WTC11 (cell line): Measurements from ENCODE around the gene IGLL1. TPM values are rescaled to one million over a fixed set of nuclear protein-coding genes. Genes with fewer than 3 reads are reported as not detected.

Experiments used
- ATAC-seq: fragments of 200-7000 bp; cut with Tn5 transposase; 2 replicates; pipeline ENCODE4 v1.10.0; 2021; ENCODE audit warnings: mild to moderate bottlenecking, moderate library complexity
- CTCF ChIA-PET: fragments of 300-600 bp; sonication (Branson Sonifier 250); formaldehyde crosslinking; loops from one replicate; lab custom pipeline; 2021; ENCODE audit warnings: antibody characterized with exemption; lab: Charles Lee
- POLR2A ChIA-PET: fragments of 350-600 bp; sonication (Branson Sonifier 250); formaldehyde crosslinking; loops from one replicate; lab custom pipeline; 2021; ENCODE audit warnings: antibody characterized with exemption; lab: Charles Lee
- DNase-seq: peaks from one replicate; pipeline ENCODE4 v3.0.0; 2021; ENCODE audit warnings: low spot score
- H3K27ac Mint-ChIP-seq: 2 replicates; pipeline ENCODE4 v1.8.0; 2021; ENCODE audit warnings: mixed read lengths
- H3K27me3 Mint-ChIP-seq: 2 replicates; pipeline ENCODE4 v1.8.0; 2021; ENCODE audit warnings: low read depth, mild to moderate bottlenecking, moderate library complexity, mixed read lengths
- H3K36me3 Mint-ChIP-seq: 2 replicates; pipeline ENCODE4 v1.8.0; 2021; ENCODE audit warnings: mixed read lengths
- H3K4me1 Mint-ChIP-seq: 2 replicates; pipeline ENCODE4 v1.8.0; 2022; ENCODE audit warnings: mixed read lengths
- H3K4me3 Mint-ChIP-seq: 2 replicates; pipeline ENCODE4 v1.8.0; 2021; ENCODE audit warnings: mild to moderate bottlenecking, moderate library complexity, mixed read lengths
- H3K9me3 Mint-ChIP-seq: 2 replicates; pipeline ENCODE4 v1.8.0; 2021; ENCODE audit warnings: mixed read lengths
- CBFB ChIP-seq: sonication (generic); formaldehyde crosslinking; IDR thresholded peaks from 2 replicates; pipeline ENCODE4 v1.8.1; 2022; ENCODE audit warnings: mild to moderate bottlenecking, low read depth, missing genetic modification reagents
- EMX1 ChIP-seq: fragments of 250-450 bp; sonication (Bioruptor Pico); IDR thresholded peaks from 2 replicates; pipeline ENCODE4 v1.8.0; 2021; ENCODE audit warnings: mild to moderate bottlenecking
- ETV6 ChIP-seq: sonication (generic); formaldehyde crosslinking; IDR thresholded peaks from 2 replicates; pipeline ENCODE4 v1.8.1; 2022; ENCODE audit warnings: mild to moderate bottlenecking, missing genetic modification reagents
- GABPB1 ChIP-seq: sonication (generic); formaldehyde crosslinking; IDR thresholded peaks from 2 replicates; pipeline ENCODE4 v1.8.1; 2023; ENCODE audit warnings: mild to moderate bottlenecking, missing genetic modification reagents
- GRHL2 ChIP-seq: fragments of 250-450 bp; sonication (Bioruptor Pico); IDR thresholded peaks from 2 replicates; pipeline ENCODE4 v1.8.0; 2022; ENCODE audit warnings: mild to moderate bottlenecking, moderate library complexity; ENCODE audit not compliant: insufficient replicate concordance, severe bottlenecking
- NR1H2 ChIP-seq: sonication (generic); formaldehyde crosslinking; IDR thresholded peaks from 2 replicates; pipeline ENCODE4 v1.9.0; 2021; ENCODE audit warnings: mild to moderate bottlenecking, moderate library complexity, missing genetic modification reagents
- RORB ChIP-seq: fragments of 250-450 bp; sonication (Bioruptor Pico); IDR thresholded peaks from 2 replicates; pipeline ENCODE4 v1.9.0; 2021; ENCODE audit warnings: mild to moderate bottlenecking
- SMAD3 ChIP-seq: sonication (generic); formaldehyde crosslinking; IDR thresholded peaks from 2 replicates; pipeline ENCODE4 v1.8.0; 2022; ENCODE audit warnings: missing genetic modification reagents, mild to moderate bottlenecking, borderline replicate concordance
- TEAD4 ChIP-seq: sonication (generic); formaldehyde crosslinking; IDR thresholded peaks from 2 replicates; pipeline ENCODE4 v1.8.0; 2022; ENCODE audit warnings: mild to moderate bottlenecking, missing genetic modification reagents
- ZNF317 ChIP-seq: sonication (generic); formaldehyde crosslinking; IDR thresholded peaks from 2 replicates; pipeline ENCODE4 v1.8.1; 2023; ENCODE audit warnings: low read depth, mild to moderate bottlenecking, moderate library complexity, missing genetic modification reagents, borderline replicate concordance
- ZNF416 ChIP-seq: fragments of 250-450 bp; sonication (Bioruptor Pico); IDR thresholded peaks from 2 replicates; pipeline ENCODE4 v1.9.0; 2021; ENCODE audit warnings: mild to moderate bottlenecking, inconsistent platforms
- total RNA-seq: library from RNA; stranded (reverse); gene quantifications from 3 replicates; pipeline ENCODE4 v1.2.3, GENCODE V29; 2021
- TF ChIP-seq, protein P1 (sequence below): sonication (generic); formaldehyde crosslinking; IDR thresholded peaks from 2 replicates; pipeline ENCODE4 v1.8.1; 2023; ENCODE audit warnings: mild to moderate bottlenecking, missing genetic modification reagents, moderate library complexity
- TF ChIP-seq, protein P2 (sequence below): fragments of 250-450 bp; sonication (Bioruptor Pico); IDR thresholded peaks from 2 replicates; pipeline ENCODE4 v1.9.0; 2021; ENCODE audit warnings: mild to moderate bottlenecking
- TF ChIP-seq, protein P3 (sequence below): fragments of 250-450 bp; sonication (Bioruptor Pico); IDR thresholded peaks from 2 replicates; pipeline ENCODE4 v1.8.0; 2021; ENCODE audit warnings: mild to moderate bottlenecking
- TF ChIP-seq, protein P4 (sequence below): sonication (generic); formaldehyde crosslinking; IDR thresholded peaks from 2 replicates; pipeline ENCODE4 v1.8.1; 2022; ENCODE audit warnings: low read depth, mild to moderate bottlenecking, moderate library complexity, missing genetic modification reagents, borderline replicate concordance
- TF ChIP-seq, protein P5 (sequence below): sonication (generic); formaldehyde crosslinking; conservative IDR thresholded peaks from 2 replicates; pipeline ENCODE4 v1.8.1; 2023; ENCODE audit warnings: mild to moderate bottlenecking, low read depth, missing genetic modification reagents, moderate library complexity
- TF ChIP-seq, protein P6 (sequence below): fragments of 250-450 bp; sonication (Bioruptor Pico); IDR thresholded peaks from 2 replicates; pipeline ENCODE4 v1.9.0; 2021; ENCODE audit warnings: mild to moderate bottlenecking
- TF ChIP-seq, protein P7 (sequence below): sonication (generic); formaldehyde crosslinking; IDR thresholded peaks from 2 replicates; pipeline ENCODE4 v1.8.1; 2022; ENCODE audit warnings: mild to moderate bottlenecking, missing genetic modification reagents, moderate library complexity, borderline replicate concordance
- TF ChIP-seq, protein P8 (sequence below): fragments of 250-450 bp; sonication (Bioruptor Pico); IDR thresholded peaks from 2 replicates; pipeline ENCODE4 v1.9.0; 2021; ENCODE audit warnings: moderate library complexity, mild to moderate bottlenecking, inconsistent platforms, borderline replicate concordance
- TF ChIP-seq, protein P9 (sequence below): sonication (generic); formaldehyde crosslinking; conservative IDR thresholded peaks from 2 replicates; pipeline ENCODE4 v1.8.1; 2022; ENCODE audit warnings: mild to moderate bottlenecking, missing genetic modification reagents

IGLL1 gene
- total RNA-seq, 1 experiment from 2014 or later = not detected

DNA sequence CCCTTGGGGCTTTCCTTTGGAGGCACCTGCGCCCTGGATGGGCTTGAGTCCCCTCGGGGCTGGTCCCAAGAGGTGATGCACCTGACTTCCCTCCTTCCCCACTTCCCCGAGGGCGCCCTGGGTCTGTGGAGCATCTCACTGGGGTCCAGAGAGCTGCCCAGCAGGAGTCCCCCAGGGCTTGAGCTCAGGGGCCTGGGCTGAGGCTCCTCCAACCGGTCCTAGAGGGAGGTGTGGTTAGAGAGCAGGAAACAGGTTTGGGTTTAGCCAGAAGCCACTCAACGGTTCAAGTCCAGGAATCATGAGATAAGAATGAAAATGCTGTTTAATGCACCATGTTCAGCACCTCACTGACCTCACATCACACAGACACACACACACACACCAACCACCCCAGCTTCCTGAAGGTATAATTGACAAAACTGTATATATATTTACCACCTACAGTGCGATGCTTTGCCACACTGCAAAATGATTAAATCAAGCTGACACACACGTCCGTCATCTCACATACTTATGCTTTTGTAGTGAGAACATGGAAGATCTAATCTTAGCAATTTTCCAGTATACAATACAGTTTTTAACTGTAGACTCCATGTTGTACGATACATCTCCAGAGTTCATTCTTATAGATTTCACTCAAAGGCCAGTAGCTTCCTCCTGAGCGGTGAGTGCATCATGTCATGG is 628 bp upstream of the IGLL1 start:
- Mint-ChIP-seq H3K36me3 (no peaks in the 10 kb centered on the region), H3K4me1 (no peaks in the 10 kb centered on the region), H3K27ac (no peak overlapping the region), H3K27me3 (peaks cover 3% of the 10 kb centered on the region; the same call in 1 of the 2 replicates), H3K9me3 (no peaks in the 10 kb centered on the region), H3K4me3 (no peak overlapping the region)
- ATAC-seq (no peak), DNase-seq (no peak)
- ChIA-PET POLR2A (no interaction called here), CTCF (interaction anchor here (0.5 to 3.8 kb wide), 2 partner anchors 11 to 101 kb away, joined by 6 to 24 read pairs; no protein-coding TSS in a partner anchor)
- TF ChIP-seq, protein P1, sequence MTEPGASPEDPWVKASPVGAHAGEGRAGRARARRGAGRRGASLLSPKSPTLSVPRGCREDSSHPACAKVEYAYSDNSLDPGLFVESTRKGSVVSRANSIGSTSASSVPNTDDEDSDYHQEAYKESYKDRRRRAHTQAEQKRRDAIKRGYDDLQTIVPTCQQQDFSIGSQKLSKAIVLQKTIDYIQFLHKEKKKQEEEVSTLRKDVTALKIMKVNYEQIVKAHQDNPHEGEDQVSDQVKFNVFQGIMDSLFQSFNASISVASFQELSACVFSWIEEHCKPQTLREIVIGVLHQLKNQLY = no peak
- no peak for TF ChIP-seq RORB (CRISPR knock-in tag)
- TF ChIP-seq EMX1 (CRISPR knock-in tag) = no peak
- TF ChIP-seq ZNF317 (CRISPR knock-in tag) = no peak
- no peak for TF ChIP-seq ZNF416 (CRISPR knock-in tag)
- TF ChIP-seq, protein P2, sequence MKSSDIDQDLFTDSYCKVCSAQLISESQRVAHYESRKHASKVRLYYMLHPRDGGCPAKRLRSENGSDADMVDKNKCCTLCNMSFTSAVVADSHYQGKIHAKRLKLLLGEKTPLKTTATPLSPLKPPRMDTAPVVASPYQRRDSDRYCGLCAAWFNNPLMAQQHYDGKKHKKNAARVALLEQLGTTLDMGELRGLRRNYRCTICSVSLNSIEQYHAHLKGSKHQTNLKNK = no peak
- TF ChIP-seq, protein P3, sequence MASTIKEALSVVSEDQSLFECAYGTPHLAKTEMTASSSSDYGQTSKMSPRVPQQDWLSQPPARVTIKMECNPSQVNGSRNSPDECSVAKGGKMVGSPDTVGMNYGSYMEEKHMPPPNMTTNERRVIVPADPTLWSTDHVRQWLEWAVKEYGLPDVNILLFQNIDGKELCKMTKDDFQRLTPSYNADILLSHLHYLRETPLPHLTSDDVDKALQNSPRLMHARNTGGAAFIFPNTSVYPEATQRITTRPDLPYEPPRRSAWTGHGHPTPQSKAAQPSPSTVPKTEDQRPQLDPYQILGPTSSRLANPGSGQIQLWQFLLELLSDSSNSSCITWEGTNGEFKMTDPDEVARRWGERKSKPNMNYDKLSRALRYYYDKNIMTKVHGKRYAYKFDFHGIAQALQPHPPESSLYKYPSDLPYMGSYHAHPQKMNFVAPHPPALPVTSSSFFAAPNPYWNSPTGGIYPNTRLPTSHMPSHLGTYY (CRISPR knock-in tag) = no peak
- TF ChIP-seq SMAD3 (CRISPR knock-in tag) = no peak
- no peak for TF ChIP-seq ETV6 (CRISPR knock-in tag)
- no peak for TF ChIP-seq TEAD4 (CRISPR knock-in tag)
- no peak for TF ChIP-seq GABPB1 (CRISPR knock-in tag)

DNA sequence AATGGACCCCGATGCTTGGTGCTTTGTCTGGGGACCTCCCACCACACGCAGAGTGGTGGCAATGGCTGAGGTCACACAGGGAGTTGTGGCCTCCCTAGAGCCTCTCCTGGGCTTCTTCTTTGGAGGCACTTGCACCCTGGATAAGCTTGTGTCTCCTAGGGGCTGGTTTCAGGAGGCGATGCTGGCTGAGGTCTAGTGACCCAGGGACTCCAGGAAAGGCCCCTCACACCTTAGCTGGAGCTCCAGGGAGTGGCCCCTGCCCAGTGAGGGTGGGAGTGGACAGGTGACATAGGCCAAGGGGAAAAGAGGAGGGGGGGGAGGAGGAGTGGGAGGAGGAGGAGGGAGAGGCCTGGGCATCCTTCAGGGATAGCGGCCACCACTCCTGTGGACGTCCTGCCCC is 810 bp downstream of the IGLL1 start:
- no peaks in the 10 kb centered on the region for H3K4me1 Mint-ChIP-seq
- ChIA-PET POLR2A (no interaction called here), CTCF (interaction anchor here (3.8 kb wide), 1 partner anchor 12 kb away, joined by 24 read pairs; no protein-coding TSS in a partner anchor)
- TF ChIP-seq, protein P4, sequence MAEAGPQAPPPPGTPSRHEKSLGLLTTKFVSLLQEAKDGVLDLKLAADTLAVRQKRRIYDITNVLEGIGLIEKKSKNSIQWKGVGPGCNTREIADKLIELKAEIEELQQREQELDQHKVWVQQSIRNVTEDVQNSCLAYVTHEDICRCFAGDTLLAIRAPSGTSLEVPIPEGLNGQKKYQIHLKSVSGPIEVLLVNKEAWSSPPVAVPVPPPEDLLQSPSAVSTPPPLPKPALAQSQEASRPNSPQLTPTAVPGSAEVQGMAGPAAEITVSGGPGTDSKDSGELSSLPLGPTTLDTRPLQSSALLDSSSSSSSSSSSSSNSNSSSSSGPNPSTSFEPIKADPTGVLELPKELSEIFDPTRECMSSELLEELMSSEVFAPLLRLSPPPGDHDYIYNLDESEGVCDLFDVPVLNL = no peak
- TF ChIP-seq NR1H2 (CRISPR knock-in tag) = no peak
- TF ChIP-seq CBFB (CRISPR knock-in tag) = no peak
- H3K9me3 Mint-ChIP-seq = no peaks in the 10 kb centered on the region
- no peaks in the 10 kb centered on the region for H3K36me3 Mint-ChIP-seq
- H3K27ac Mint-ChIP-seq = no peak overlapping the region
- no peak for ATAC-seq
- H3K27me3 Mint-ChIP-seq = no peaks in the 10 kb centered on the region; the same call in 1 of the 2 replicates
- no peak overlapping the region for H3K4me3 Mint-ChIP-seq
- no peak for DNase-seq

DNA sequence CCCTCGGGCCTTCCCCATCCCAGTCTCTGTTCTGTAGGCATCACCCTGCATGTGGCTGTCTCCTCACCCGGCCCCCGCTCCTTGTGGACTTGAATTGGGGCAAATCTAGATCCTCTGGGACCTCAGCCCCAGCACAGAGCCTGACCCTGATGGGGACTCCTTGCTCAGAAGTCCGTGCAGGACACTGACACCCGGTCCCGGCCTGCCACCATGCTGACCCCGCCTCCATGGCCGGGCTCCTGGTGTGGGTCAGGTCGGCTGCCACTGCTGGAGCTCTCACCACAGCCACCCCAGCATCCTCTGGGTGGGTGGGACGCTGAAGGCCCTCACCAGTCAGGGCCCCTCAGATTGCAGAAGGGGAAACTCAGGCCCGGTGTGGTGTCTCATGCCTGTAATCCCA is 1.8 kb downstream of the IGLL1 start:
- no peaks in the 10 kb centered on the region; the same call in 1 of the 2 replicates for H3K27me3 Mint-ChIP-seq
- no peak overlapping the region for H3K27ac Mint-ChIP-seq
- no peaks in the 10 kb centered on the region for H3K9me3 Mint-ChIP-seq
- H3K4me1 Mint-ChIP-seq = no peaks in the 10 kb centered on the region
- no peak overlapping the region for H3K4me3 Mint-ChIP-seq
- H3K36me3 Mint-ChIP-seq = no peaks in the 10 kb centered on the region
- DNase-seq = no peak
- no peak for ATAC-seq
- POLR2A ChIA-PET = no interaction called here
- CTCF ChIA-PET = interaction anchor here (1.1 to 3.8 kb wide), 2 partner anchors 13 to 1235 kb away, joined by 5 to 24 read pairs; no protein-coding TSS in a partner anchor
- TF ChIP-seq, protein P5, sequence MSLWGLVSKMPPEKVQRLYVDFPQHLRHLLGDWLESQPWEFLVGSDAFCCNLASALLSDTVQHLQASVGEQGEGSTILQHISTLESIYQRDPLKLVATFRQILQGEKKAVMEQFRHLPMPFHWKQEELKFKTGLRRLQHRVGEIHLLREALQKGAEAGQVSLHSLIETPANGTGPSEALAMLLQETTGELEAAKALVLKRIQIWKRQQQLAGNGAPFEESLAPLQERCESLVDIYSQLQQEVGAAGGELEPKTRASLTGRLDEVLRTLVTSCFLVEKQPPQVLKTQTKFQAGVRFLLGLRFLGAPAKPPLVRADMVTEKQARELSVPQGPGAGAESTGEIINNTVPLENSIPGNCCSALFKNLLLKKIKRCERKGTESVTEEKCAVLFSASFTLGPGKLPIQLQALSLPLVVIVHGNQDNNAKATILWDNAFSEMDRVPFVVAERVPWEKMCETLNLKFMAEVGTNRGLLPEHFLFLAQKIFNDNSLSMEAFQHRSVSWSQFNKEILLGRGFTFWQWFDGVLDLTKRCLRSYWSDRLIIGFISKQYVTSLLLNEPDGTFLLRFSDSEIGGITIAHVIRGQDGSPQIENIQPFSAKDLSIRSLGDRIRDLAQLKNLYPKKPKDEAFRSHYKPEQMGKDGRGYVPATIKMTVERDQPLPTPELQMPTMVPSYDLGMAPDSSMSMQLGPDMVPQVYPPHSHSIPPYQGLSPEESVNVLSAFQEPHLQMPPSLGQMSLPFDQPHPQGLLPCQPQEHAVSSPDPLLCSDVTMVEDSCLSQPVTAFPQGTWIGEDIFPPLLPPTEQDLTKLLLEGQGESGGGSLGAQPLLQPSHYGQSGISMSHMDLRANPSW = no peak
- TF ChIP-seq, protein P6, sequence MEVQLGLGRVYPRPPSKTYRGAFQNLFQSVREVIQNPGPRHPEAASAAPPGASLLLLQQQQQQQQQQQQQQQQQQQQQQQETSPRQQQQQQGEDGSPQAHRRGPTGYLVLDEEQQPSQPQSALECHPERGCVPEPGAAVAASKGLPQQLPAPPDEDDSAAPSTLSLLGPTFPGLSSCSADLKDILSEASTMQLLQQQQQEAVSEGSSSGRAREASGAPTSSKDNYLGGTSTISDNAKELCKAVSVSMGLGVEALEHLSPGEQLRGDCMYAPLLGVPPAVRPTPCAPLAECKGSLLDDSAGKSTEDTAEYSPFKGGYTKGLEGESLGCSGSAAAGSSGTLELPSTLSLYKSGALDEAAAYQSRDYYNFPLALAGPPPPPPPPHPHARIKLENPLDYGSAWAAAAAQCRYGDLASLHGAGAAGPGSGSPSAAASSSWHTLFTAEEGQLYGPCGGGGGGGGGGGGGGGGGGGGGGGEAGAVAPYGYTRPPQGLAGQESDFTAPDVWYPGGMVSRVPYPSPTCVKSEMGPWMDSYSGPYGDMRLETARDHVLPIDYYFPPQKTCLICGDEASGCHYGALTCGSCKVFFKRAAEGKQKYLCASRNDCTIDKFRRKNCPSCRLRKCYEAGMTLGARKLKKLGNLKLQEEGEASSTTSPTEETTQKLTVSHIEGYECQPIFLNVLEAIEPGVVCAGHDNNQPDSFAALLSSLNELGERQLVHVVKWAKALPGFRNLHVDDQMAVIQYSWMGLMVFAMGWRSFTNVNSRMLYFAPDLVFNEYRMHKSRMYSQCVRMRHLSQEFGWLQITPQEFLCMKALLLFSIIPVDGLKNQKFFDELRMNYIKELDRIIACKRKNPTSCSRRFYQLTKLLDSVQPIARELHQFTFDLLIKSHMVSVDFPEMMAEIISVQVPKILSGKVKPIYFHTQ (CRISPR knock-in tag) = no peak
- TF ChIP-seq, protein P7, sequence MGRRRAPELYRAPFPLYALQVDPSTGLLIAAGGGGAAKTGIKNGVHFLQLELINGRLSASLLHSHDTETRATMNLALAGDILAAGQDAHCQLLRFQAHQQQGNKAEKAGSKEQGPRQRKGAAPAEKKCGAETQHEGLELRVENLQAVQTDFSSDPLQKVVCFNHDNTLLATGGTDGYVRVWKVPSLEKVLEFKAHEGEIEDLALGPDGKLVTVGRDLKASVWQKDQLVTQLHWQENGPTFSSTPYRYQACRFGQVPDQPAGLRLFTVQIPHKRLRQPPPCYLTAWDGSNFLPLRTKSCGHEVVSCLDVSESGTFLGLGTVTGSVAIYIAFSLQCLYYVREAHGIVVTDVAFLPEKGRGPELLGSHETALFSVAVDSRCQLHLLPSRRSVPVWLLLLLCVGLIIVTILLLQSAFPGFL = no peak
- TF ChIP-seq, protein P8, sequence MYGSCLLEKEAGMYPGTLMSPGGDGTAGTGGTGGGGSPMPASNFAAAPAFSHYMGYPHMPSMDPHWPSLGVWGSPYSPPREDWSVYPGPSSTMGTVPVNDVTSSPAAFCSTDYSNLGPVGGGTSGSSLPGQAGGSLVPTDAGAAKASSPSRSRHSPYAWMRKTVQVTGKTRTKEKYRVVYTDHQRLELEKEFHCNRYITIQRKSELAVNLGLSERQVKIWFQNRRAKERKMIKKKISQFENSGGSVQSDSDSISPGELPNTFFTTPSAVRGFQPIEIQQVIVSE (CRISPR knock-in tag) = no peak
- TF ChIP-seq, protein P9, sequence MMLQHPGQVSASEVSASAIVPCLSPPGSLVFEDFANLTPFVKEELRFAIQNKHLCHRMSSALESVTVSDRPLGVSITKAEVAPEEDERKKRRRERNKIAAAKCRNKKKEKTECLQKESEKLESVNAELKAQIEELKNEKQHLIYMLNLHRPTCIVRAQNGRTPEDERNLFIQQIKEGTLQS (CRISPR knock-in tag) = no peak
- TF ChIP-seq GRHL2 (CRISPR knock-in tag) = no peak
